OCI-LY1 (cell line): ENCODE measurements around the gene FBXO15.

Experiments used
- H2AFZ ChIP-seq: fragments of 200-600 bp; sonication (generic), shearing (Covaris generic); 2 replicates; pipeline ENCODE4 v1.6.0; 2014; ENCODE audit warnings: antibody characterized with exemption, mild to moderate bottlenecking, low read length
- H3F3A ChIP-seq: fragments of 200-600 bp; sonication (generic), shearing (Covaris generic); 2 replicates; pipeline ENCODE4 v1.6.0; 2014; ENCODE audit warnings: mild to moderate bottlenecking, antibody characterized with exemption, low read length, moderate library complexity; ENCODE audit not compliant: insufficient read depth
- H3K27ac ChIP-seq: fragments of 200-600 bp; sonication (generic); 2 replicates; pipeline ENCODE4 v1.5.1; 2014; ENCODE audit warnings: low read length, mixed run types, mild to moderate bottlenecking, low read depth; ENCODE audit not compliant: poor library complexity, severe bottlenecking
- H3K27me3 ChIP-seq: fragments of 200-600 bp; sonication (generic); 2 replicates; pipeline ENCODE4 v1.6.0; 2014; ENCODE audit warnings: antibody characterized with exemption, mild to moderate bottlenecking, low read length, moderate library complexity; ENCODE audit not compliant: insufficient read depth
- H3K36me3 ChIP-seq: fragments of 200-600 bp; sonication (generic); 2 replicates; pipeline ENCODE4 v1.6.1; 2014; ENCODE audit warnings: mild to moderate bottlenecking, antibody characterized with exemption, low read length, moderate library complexity, mixed read lengths; ENCODE audit not compliant: insufficient read depth
- H3K4me1 ChIP-seq: fragments of 200-600 bp; sonication (generic); 2 replicates; pipeline ENCODE4 v1.5.1; 2014; ENCODE audit warnings: mild to moderate bottlenecking, low read length, moderate library complexity; ENCODE audit not compliant: insufficient read depth, severe bottlenecking
- H3K4me2 ChIP-seq: fragments of 200-600 bp; sonication (generic), shearing (Covaris generic); 2 replicates; pipeline ENCODE4 v1.6.1; 2014; ENCODE audit warnings: low read length
- H3K4me3 ChIP-seq: fragments of 200-600 bp; sonication (generic); 2 replicates; pipeline ENCODE4 v1.5.1; 2014; ENCODE audit warnings: low read length, low read depth, mild to moderate bottlenecking, mixed read lengths; ENCODE audit not compliant: poor library complexity, severe bottlenecking
- H3K79me2 ChIP-seq: fragments of 200-600 bp; shearing (Covaris generic); 2 replicates; pipeline ENCODE4 v1.6.1; 2016; ENCODE audit warnings: mixed run types, low read length, mixed read lengths; ENCODE audit not compliant: insufficient read depth
- H3K9ac ChIP-seq: fragments of 200-600 bp; sonication (generic), shearing (Covaris generic); 2 replicates; pipeline ENCODE4 v1.6.1; 2014; ENCODE audit warnings: mild to moderate bottlenecking, low read length, mixed read lengths
- H3K9me2 ChIP-seq: fragments of 200-600 bp; sonication (generic), shearing (Covaris generic); 2 replicates; pipeline ENCODE4 v1.6.1; 2014; ENCODE audit warnings: low read depth, mild to moderate bottlenecking, low read length, mixed read lengths
- H3K9me3 ChIP-seq: fragments of 200-600 bp; shearing (Covaris generic); 2 replicates; pipeline ENCODE4 v1.6.1; 2014; ENCODE audit warnings: low read length, mixed read lengths
- H4K20me1 ChIP-seq: fragments of 200-600 bp; sonication (generic), shearing (Covaris generic); 2 replicates; pipeline ENCODE4 v1.6.0; 2016; ENCODE audit warnings: mild to moderate bottlenecking, low read length; ENCODE audit not compliant: insufficient read depth
- EZH2 ChIP-seq: fragments of 200-600 bp; sonication (generic), shearing (Covaris generic); IDR thresholded peaks from 2 replicates; pipeline ENCODE4 v1.8.0; 2017; ENCODE audit warnings: borderline replicate concordance, mixed run types, mild to moderate bottlenecking, antibody characterized with exemption, low read length, moderate library complexity, mixed read lengths
- TF ChIP-seq, protein P1 (sequence below): fragments of 200-600 bp; sonication (generic), shearing (Covaris generic); IDR thresholded peaks from 2 replicates; pipeline ENCODE4 v1.5.1; 2017; ENCODE audit warnings: mild to moderate bottlenecking, antibody characterized with exemption, low read length, moderate library complexity, mixed read lengths

The FBXO15 gene

DNA sequence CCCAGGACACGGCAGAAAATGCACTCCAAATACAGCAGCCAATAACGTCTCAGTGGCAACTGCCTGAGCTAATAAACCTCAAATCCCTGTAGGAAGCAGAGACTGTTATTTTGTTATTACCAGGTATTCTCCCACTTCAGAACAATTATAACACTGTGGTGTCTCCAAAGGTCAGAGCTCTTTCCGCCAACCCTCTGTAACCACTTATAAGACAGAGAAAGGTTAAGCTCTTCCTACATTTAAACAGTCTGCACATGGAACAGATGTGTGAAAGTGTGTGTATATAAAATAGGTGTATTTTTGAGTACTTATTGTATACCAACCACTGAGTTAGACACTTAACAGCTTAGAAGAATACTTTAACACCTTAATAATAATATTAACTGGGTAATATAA is 64.1 kb downstream of the FBXO15 start:
- no peak overlapping the region for H2AFZ ChIP-seq
- H3K4me1 ChIP-seq: peaks cover 12% of the 10 kb centered on the region
- no peaks in the 10 kb centered on the region for H3K79me2 ChIP-seq
- no peaks in the 10 kb centered on the region for H3K36me3 ChIP-seq
- TF ChIP-seq, protein P1, sequence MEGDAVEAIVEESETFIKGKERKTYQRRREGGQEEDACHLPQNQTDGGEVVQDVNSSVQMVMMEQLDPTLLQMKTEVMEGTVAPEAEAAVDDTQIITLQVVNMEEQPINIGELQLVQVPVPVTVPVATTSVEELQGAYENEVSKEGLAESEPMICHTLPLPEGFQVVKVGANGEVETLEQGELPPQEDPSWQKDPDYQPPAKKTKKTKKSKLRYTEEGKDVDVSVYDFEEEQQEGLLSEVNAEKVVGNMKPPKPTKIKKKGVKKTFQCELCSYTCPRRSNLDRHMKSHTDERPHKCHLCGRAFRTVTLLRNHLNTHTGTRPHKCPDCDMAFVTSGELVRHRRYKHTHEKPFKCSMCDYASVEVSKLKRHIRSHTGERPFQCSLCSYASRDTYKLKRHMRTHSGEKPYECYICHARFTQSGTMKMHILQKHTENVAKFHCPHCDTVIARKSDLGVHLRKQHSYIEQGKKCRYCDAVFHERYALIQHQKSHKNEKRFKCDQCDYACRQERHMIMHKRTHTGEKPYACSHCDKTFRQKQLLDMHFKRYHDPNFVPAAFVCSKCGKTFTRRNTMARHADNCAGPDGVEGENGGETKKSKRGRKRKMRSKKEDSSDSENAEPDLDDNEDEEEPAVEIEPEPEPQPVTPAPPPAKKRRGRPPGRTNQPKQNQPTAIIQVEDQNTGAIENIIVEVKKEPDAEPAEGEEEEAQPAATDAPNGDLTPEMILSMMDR: no peak
- TF ChIP-seq EZH2: no peak
- H3K4me3 ChIP-seq: no peak overlapping the region
- no peaks in the 10 kb centered on the region for H3K9me3 ChIP-seq
- H3K27ac ChIP-seq: no peak overlapping the region
- H3K9me2 ChIP-seq: no peaks in the 10 kb centered on the region
- H3K27me3 ChIP-seq: no peaks in the 10 kb centered on the region
- no peak overlapping the region for H3K4me2 ChIP-seq
- no peaks in the 10 kb centered on the region for H3F3A ChIP-seq
- H4K20me1 ChIP-seq: no peaks in the 10 kb centered on the region
- H3K9ac ChIP-seq: no peak overlapping the region

- peak overlapping the region; percentile 30; the same call in 1 of the 2 replicates for H2AFZ ChIP-seq
Measured at GRCh38 chr18:74082742-74083556, 64.7 kb downstream of the FBXO15 start.

DNA sequence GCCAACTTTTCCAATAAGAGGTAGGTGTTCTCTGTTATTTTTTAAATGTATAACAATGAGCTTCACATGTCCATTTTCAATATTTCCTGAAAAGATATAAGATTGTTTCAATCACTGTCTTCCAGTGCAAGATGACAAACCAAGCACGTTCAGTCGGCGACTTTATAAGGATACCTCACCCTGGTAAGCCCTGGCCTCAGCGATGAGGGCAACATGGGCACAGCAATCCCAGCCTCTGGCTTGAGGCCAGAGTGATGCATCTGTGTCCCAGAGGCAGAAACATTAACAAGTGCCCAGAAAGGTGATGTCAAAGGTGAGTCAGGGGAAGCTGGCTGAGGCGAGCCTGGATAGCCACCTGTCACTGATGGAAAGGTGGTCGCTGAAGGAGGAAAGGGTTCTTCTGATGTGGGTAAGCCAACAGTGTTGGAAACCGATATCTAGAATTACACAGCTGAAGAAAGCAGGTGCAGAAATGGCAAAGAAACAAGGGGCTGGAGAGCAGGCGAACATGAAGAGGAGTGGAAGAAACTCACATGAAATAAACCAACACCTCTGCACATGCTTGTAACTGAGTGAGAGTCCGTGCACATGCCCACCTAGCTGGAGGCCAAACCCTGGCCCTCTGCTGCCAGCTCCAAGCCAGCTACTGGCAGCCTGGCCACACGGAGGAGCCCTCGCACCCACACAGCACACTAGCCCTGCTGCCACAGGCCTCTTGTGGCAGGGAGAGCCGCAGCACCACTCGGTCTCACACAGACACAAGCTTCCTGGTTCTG is 65.5 kb downstream of the FBXO15 start:
- Histone ChIP-seq H3K36me3 (no peaks in the 10 kb centered on the region), H3K4me2 (peak overlapping the region; percentile 48), H2AFZ (peak overlapping the region; percentile 30; the same call in 1 of the 2 replicates), H3K4me1 (peaks cover 12% of the 10 kb centered on the region), H3K9me2 (no peaks in the 10 kb centered on the region), H3F3A (no peaks in the 10 kb centered on the region), H3K27me3 (no peaks in the 10 kb centered on the region), H3K27ac (no peak overlapping the region), H3K79me2 (no peaks in the 10 kb centered on the region), H3K9me3 (no peaks in the 10 kb centered on the region), H4K20me1 (no peaks in the 10 kb centered on the region), H3K4me3 (no peak overlapping the region), H3K9ac (no peak overlapping the region; the same call in 1 of the 2 replicates)
- TF ChIP-seq, protein P1: peak; percentile 75
- TF ChIP-seq EZH2: no peak

More at GRCh38 chr18:74082742-74083556, 64.7 kb downstream of the FBXO15 start:
- H3K9ac ChIP-seq: peak overlapping the region; percentile 27; the same call in 1 of the 2 replicates
- H3K79me2 ChIP-seq: no peaks in the 10 kb centered on the region
- no peaks in the 10 kb centered on the region for H4K20me1 ChIP-seq
- H3K9me3 ChIP-seq: no peaks in the 10 kb centered on the region
- H3K27ac ChIP-seq: no peak overlapping the region
- H3K36me3 ChIP-seq: no peaks in the 10 kb centered on the region
- TF ChIP-seq, protein P1: no peak
- TF ChIP-seq EZH2: no peak
- H3K9me2 ChIP-seq: no peaks in the 10 kb centered on the region
- H3K27me3 ChIP-seq: no peaks in the 10 kb centered on the region
- H3F3A ChIP-seq: no peaks in the 10 kb centered on the region
- peaks cover 12% of the 10 kb centered on the region for H3K4me1 ChIP-seq
- no peak overlapping the region for H3K4me3 ChIP-seq
- peak overlapping the region; percentile 48 for H3K4me2 ChIP-seq
